ENCODE measurements around the gene IL27RA. TPM values are rescaled to one million over a fixed set of nuclear protein-coding genes. Genes with fewer than 3 reads are reported as not detected.
A peak's percentile ranks its signal among the peaks of the same experiment; 100 is the strongest.

IL27RA gene
- total and polyA plus RNA-seq, 3 experiments from 2014 or later = 71.4 to 83.4 (median 73.6) TPM

GRCh38 chr19:14056069-14056666, 24.6 kb downstream of the IL27RA start:
- no peak for DNase-seq
- peaks cover 5 to 16% (median 9%) of the 10 kb centered on the region in 3 donors for H3K36me3 Mint-ChIP-seq
- CTCF ChIA-PET = interaction anchor here (1.0 to 7.8 kb wide), 2 partner anchors 15 to 194 kb away, joined by 3 to 67 read pairs; partner anchors contain the start of gene MISP3

GRCh38 chr19:14056741-14057356, 25.3 kb downstream of the IL27RA start:
- ChIA-PET CTCF (interaction anchor here (1.0 to 7.8 kb wide), 4 partner anchors 7 to 195 kb away, joined by 3 to 67 read pairs (median 19); partner anchors contain the start of genes IL27RA and MISP3), POLR2A (no interaction called here)
- Mint-ChIP-seq H3K36me3 (peaks cover 5 to 12% (median 5%) of the 10 kb centered on the region in 3 donors), H3K27ac (peak overlapping the region in 2 of 8 donors; percentile 35 to 75), H3K4me1 (peaks cover 11 to 25% (median 13%) of the 10 kb centered on the region in 3 donors), H3K4me3 (peak overlapping the region in 6 of 7 donors; percentile 22 to 65 (median 51)), H3K27me3 (peaks cover 18 to 36% of the 10 kb centered on the region in 2 donors), H3K9me3 (no peaks in the 10 kb centered on the region)
- Histone ChIP-seq H3K36me3 (ENCODE audit: insufficient read depth, low read length) (peaks cover 6% of the 10 kb centered on the region), H3K4me3 (ENCODE audit: low read length) (no peak overlapping the region), H3K9me3 (ENCODE audit: low read length) (no peaks in the 10 kb centered on the region), H3K27ac (ENCODE audit: low read depth, low read length) (no peak overlapping the region), H3K4me1 (ENCODE audit: insufficient read depth, low read length) (peaks cover 17% of the 10 kb centered on the region), H3K27me3 (ENCODE audit: insufficient read depth, low read length, poor library complexity, severe bottlenecking) (peaks cover 16% of the 10 kb centered on the region)
- no peak for DNase-seq

More at GRCh38 chr19:14056069-14056666, 24.6 kb downstream of the IL27RA start:
- Mint-ChIP-seq H3K27me3 (peaks cover 18 to 32% of the 10 kb centered on the region in 2 donors), H3K27ac (no peak overlapping the region), H3K4me1 (peaks cover 11 to 25% (median 13%) of the 10 kb centered on the region in 3 donors), H3K9me3 (no peaks in the 10 kb centered on the region), H3K4me3 (peak overlapping the region in 1 of 7 donors; percentile 36)
- peaks cover 17% of the 10 kb centered on the region for H3K4me1 ChIP-seq (ENCODE audit: insufficient read depth, low read length)
- H3K4me3 ChIP-seq (ENCODE audit: low read length) = no peak overlapping the region
- H3K9me3 ChIP-seq (ENCODE audit: low read length) = no peaks in the 10 kb centered on the region
- H3K27ac ChIP-seq (ENCODE audit: low read depth, low read length) = no peak overlapping the region
- H3K27me3 ChIP-seq (ENCODE audit: insufficient read depth, low read length, poor library complexity, severe bottlenecking) = peaks cover 16% of the 10 kb centered on the region
- H3K36me3 ChIP-seq (ENCODE audit: insufficient read depth, low read length) = peaks cover 6% of the 10 kb centered on the region
- POLR2A ChIA-PET = interaction anchor here (0.6 kb wide), 1 partner anchor 8 kb away, joined by 4 read pairs; no protein-coding TSS in a partner anchor

- H3K4me1 Mint-ChIP-seq = peaks cover 11 to 25% (median 12%) of the 10 kb centered on the region in 3 donors
- H3K27ac Mint-ChIP-seq = peak overlapping the region in 2 of 8 donors; percentile 21 to 42
- H3K4me3 Mint-ChIP-seq = peak overlapping the region in 6 of 7 donors; percentile 31 to 78 (median 60)
- ChIA-PET CTCF (interaction anchor here (0.7 to 7.8 kb wide), 14 partner anchors 9 to 179 kb away, joined by 3 to 67 read pairs (median 4); partner anchors contain the start of genes IL27RA and MISP3), POLR2A (no interaction called here)
- H3K27me3 Mint-ChIP-seq = peaks cover 18 to 36% of the 10 kb centered on the region in 2 donors
- Histone ChIP-seq H3K4me3 (ENCODE audit: low read length) (no peak overlapping the region), H3K4me1 (ENCODE audit: insufficient read depth, low read length) (peaks cover 17% of the 10 kb centered on the region), H3K27me3 (ENCODE audit: insufficient read depth, low read length, poor library complexity, severe bottlenecking) (peaks cover 16% of the 10 kb centered on the region), H3K9me3 (ENCODE audit: low read length) (no peaks in the 10 kb centered on the region), H3K36me3 (ENCODE audit: insufficient read depth, low read length) (no peaks in the 10 kb centered on the region), H3K27ac (ENCODE audit: low read depth, low read length) (no peak overlapping the region)
- peaks cover 0 to 2% (median 0%) of the 10 kb centered on the region in 3 donors for H3K36me3 Mint-ChIP-seq
- H3K9me3 Mint-ChIP-seq = no peaks in the 10 kb centered on the region
- DNase-seq = no peak
Observed at GRCh38 chr19:14058182-14059092, 26.9 kb downstream of the IL27RA start.

GRCh38 chr19:14059093-14059480, 27.5 kb downstream of the IL27RA start:
- DNase-seq = peak; percentile 33 to 62 (median 43)
- POLR2A ChIA-PET = no interaction called here
- peak overlapping the region in 2 of 8 donors; percentile 21 to 42 for H3K27ac Mint-ChIP-seq
- CTCF ChIA-PET = interaction anchor here (0.7 to 7.8 kb wide), 20 partner anchors 9 to 184 kb away, joined by 3 to 67 read pairs (median 4); partner anchors contain the start of genes IL27RA and MISP3
- peaks cover 11 to 25% (median 11%) of the 10 kb centered on the region in 3 donors for H3K4me1 Mint-ChIP-seq
- peak overlapping the region in 6 of 7 donors; percentile 31 to 78 (median 60) for H3K4me3 Mint-ChIP-seq
- Histone ChIP-seq H3K4me3 (ENCODE audit: low read length) (no peak overlapping the region), H3K9me3 (ENCODE audit: low read length) (no peaks in the 10 kb centered on the region), H3K27ac (ENCODE audit: low read depth, low read length) (no peak overlapping the region), H3K4me1 (ENCODE audit: insufficient read depth, low read length) (peaks cover 17% of the 10 kb centered on the region), H3K36me3 (ENCODE audit: insufficient read depth, low read length) (no peaks in the 10 kb centered on the region), H3K27me3 (ENCODE audit: insufficient read depth, low read length, poor library complexity, severe bottlenecking) (peaks cover 16% of the 10 kb centered on the region)
- H3K27me3 Mint-ChIP-seq = peaks cover 18 to 36% of the 10 kb centered on the region in 2 donors
- H3K9me3 Mint-ChIP-seq = no peaks in the 10 kb centered on the region
- no peaks in the 10 kb centered on the region for H3K36me3 Mint-ChIP-seq

- no peaks in the 10 kb centered on the region for H3K9me3 Mint-ChIP-seq
- Histone ChIP-seq H3K27me3 (ENCODE audit: insufficient read depth, low read length, poor library complexity, severe bottlenecking) (peaks cover 16% of the 10 kb centered on the region), H3K4me3 (ENCODE audit: low read length) (no peak overlapping the region), H3K36me3 (ENCODE audit: insufficient read depth, low read length) (no peaks in the 10 kb centered on the region), H3K4me1 (ENCODE audit: insufficient read depth, low read length) (peaks cover 17% of the 10 kb centered on the region), H3K9me3 (ENCODE audit: low read length) (no peaks in the 10 kb centered on the region), H3K27ac (ENCODE audit: low read depth, low read length) (no peak overlapping the region)
- ChIA-PET CTCF (interaction anchor here (0.8 to 7.8 kb wide), 18 partner anchors 10 to 347 kb away, joined by 3 to 67 read pairs (median 4); partner anchors contain the start of genes IL27RA and MISP3), POLR2A (interaction anchor here (0.5 kb wide), 1 partner anchor 27 kb away, joined by 8 read pairs; no protein-coding TSS in a partner anchor)
- no peak overlapping the region for H3K27ac Mint-ChIP-seq
- DNase-seq = no peak
- no peaks in the 10 kb centered on the region for H3K36me3 Mint-ChIP-seq
- peaks cover 11 to 25% (median 11%) of the 10 kb centered on the region in 3 donors for H3K4me1 Mint-ChIP-seq
- H3K4me3 Mint-ChIP-seq = peak overlapping the region in 1 of 7 donors; percentile 44
- H3K27me3 Mint-ChIP-seq = peaks cover 18 to 36% of the 10 kb centered on the region in 2 donors
Observed at GRCh38 chr19:14059652-14060155, 28.1 kb downstream of the IL27RA start.

GRCh38 chr19:14061081-14061749, 29.7 kb downstream of the IL27RA start:
- Mint-ChIP-seq H3K27me3 (peaks cover 18 to 36% of the 10 kb centered on the region in 2 donors), H3K4me1 (peaks cover 11 to 25% (median 11%) of the 10 kb centered on the region in 3 donors)

More at GRCh38 chr19:14061081-14061749, 29.7 kb downstream of the IL27RA start:
- Mint-ChIP-seq H3K4me3 (no peak overlapping the region), H3K9me3 (no peaks in the 10 kb centered on the region), H3K27ac (peak overlapping the region in 1 of 8 donors; percentile 30), H3K36me3 (no peaks in the 10 kb centered on the region)
- H3K4me3 ChIP-seq (ENCODE audit: low read length) = no peak overlapping the region
- H3K27me3 ChIP-seq (ENCODE audit: insufficient read depth, low read length, poor library complexity, severe bottlenecking) = peaks cover 16% of the 10 kb centered on the region
- H3K36me3 ChIP-seq (ENCODE audit: insufficient read depth, low read length) = no peaks in the 10 kb centered on the region
- ChIA-PET CTCF (interaction anchor here (4.3 to 7.8 kb wide), 2 partner anchors 10 to 11 kb away, joined by 35 to 67 read pairs; partner anchors contain the start of gene MISP3), POLR2A (interaction anchor here (0.5 kb wide), 1 partner anchor 914 kb away, joined by 11 read pairs; no protein-coding TSS in a partner anchor)
- H3K4me1 ChIP-seq (ENCODE audit: insufficient read depth, low read length) = peaks cover 17% of the 10 kb centered on the region
- no peaks in the 10 kb centered on the region for H3K9me3 ChIP-seq (ENCODE audit: low read length)
- DNase-seq = no peak
- no peak overlapping the region for H3K27ac ChIP-seq (ENCODE audit: low read depth, low read length)

All from CD8-positive, alpha-beta memory T cell (primary cell).